SK-N-MC (cell line): ENCODE measurements around the gene ANKRD7.

Experiments used
- DNase-seq: peaks from one replicate; pipeline ENCODE4 v3.0.0-alpha.2; 2011; ENCODE audit warnings: low read depth, low spot score
- H3K27ac ChIP-seq: fragments of 200-600 bp; sonication (generic); 2 replicates; pipeline ENCODE4 v1.5.1; 2016; ENCODE audit warnings: mixed run types
- H3K36me3 ChIP-seq: fragments of 200-600 bp; sonication (generic); 2 replicates; pipeline ENCODE4 v1.6.1; 2017; ENCODE audit warnings: antibody characterized with exemption, low read length, mixed read lengths; ENCODE audit not compliant: insufficient read depth
- H3K4me3 ChIP-seq: fragments of 200-600 bp; sonication (generic); 2 replicates; pipeline ENCODE4 v1.5.1; 2016
- H3K9ac ChIP-seq: fragments of 200-600 bp; sonication (generic); 2 replicates; pipeline ENCODE4 v1.8.0; 2017; ENCODE audit warnings: mixed run types, mixed read lengths; ENCODE audit not compliant: insufficient read length
- H3K9me3 ChIP-seq: fragments of 200-600 bp; sonication (generic); 2 replicates; pipeline ENCODE4 v1.6.1; 2017; ENCODE audit warnings: low read depth, mild to moderate bottlenecking, antibody characterized with exemption, low read length, moderate library complexity, mixed read lengths
- EZH2 ChIP-seq: fragments of 200-600 bp; sonication (generic); IDR thresholded peaks from one replicate; pipeline ENCODE4 v1.6.1; 2017; ENCODE audit warnings: antibody characterized with exemption
- FOXP2 ChIP-seq: optimal IDR thresholded peaks from 2 replicates; pipeline ENCODE3; 2011; ENCODE audit warnings: mild to moderate bottlenecking, moderate library complexity; ENCODE audit not compliant: insufficient read depth; ENCODE audit errors: extremely low read length, control extremely low read depth
- POLR2AphosphoS5 ChIP-seq: IDR thresholded peaks from 2 replicates; pipeline ENCODE4 v1.6.1; 2012; ENCODE audit warnings: mild to moderate bottlenecking, low read depth, low read length, borderline replicate concordance

Gene ANKRD7

DNA sequence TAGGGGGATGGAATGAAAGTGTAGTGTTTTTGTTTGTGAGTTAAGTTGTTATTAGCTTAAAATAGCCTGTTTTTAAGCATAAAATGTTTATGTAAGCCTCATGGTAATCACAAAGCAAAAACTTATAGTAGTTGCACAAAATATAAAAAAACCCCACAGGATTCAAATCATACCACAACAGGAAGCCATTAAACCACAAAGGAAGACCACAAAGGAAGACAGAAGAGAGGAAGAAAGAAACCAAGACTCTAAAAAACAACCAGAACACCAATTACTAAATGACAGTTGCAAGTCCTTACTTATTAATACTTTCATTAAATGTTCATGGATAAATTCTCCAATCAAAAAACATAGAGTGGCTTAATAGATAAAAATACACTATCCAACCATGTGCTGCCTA is 63.6 kb downstream of the ANKRD7 start:
- Histone ChIP-seq H3K36me3 (no peaks in the 10 kb centered on the region), H3K9me3 (no peaks in the 10 kb centered on the region), H3K9ac (no peak overlapping the region), H3K4me3 (0 out of 2 replicates have a peak overlapping the region, but pooled peaks have one; percentile 28), H3K27ac (peak overlapping the region; percentile 76; the same call in 1 of the 2 replicates)
- DNase-seq: peak; percentile 95
- TF ChIP-seq POLR2AphosphoS5 (peak; percentile 56; the same call in 1 of the 2 replicates), FOXP2 (no peak)

DNA sequence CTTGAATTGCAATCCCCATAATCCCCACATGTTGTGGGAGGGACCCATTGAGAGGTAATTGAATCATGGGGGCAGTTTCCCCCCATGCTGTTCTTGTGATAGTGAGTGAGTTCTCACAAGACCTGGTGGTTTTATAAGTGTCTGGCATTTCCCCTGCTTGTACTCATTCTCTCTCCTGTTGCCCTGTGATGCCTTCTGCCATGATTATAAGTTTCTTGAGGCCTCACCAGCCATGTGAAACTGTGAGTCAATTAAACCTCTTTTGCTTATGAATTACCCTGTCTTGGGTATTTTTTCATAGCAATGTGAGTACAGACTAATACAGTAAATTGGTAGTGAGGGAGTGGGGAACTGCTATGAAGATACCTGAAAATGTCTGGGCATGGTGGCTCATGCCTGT is 65.0 kb downstream of the ANKRD7 start:
- no peak for DNase-seq
- TF ChIP-seq FOXP2 (no peak), EZH2 (no peak), POLR2AphosphoS5 (no peak)
- Histone ChIP-seq H3K9me3 (no peaks in the 10 kb centered on the region), H3K4me3 (no peak overlapping the region), H3K36me3 (no peaks in the 10 kb centered on the region), H3K27ac (no peak overlapping the region), H3K9ac (no peak overlapping the region)
